Stimulated activated CD4-positive, alpha-beta T cell treated with anti-CD3 and anti-CD28 coated beads, Interleukin-15, amount 100 ng/mL, for 24 hours (primary cell): Measurements from ENCODE around the gene SEC14L1.
A peak's percentile ranks its signal among the peaks of the same experiment; 100 is the strongest.

Experiments
- DNase-seq: peaks from one replicate; pipeline ENCODE4 v3.0.0-alpha.2; 2020

The SEC14L1 gene

GRCh38 chr17:77117415-77117814 lies 23.4 kb upstream of the SEC14L1 start:
- no peak for DNase-seq

GRCh38 chr17:77118251-77118928 lies 22.4 kb upstream of the SEC14L1 start:
- DNase-seq: no peak

- no peak for DNase-seq
These were observed 21.0 kb upstream of the SEC14L1 start for GRCh38 chr17:77119668-77120301.

- DNase-seq: no peak
These were observed 19.9 kb upstream of the SEC14L1 start for GRCh38 chr17:77120868-77121267.

- no peak for DNase-seq
These were observed 16.4 kb upstream of the SEC14L1 start for GRCh38 chr17:77124192-77124889.

GRCh38 chr17:77125432-77125901 lies 15.3 kb upstream of the SEC14L1 start:
- DNase-seq: no peak

- no peak for DNase-seq
These were observed 14.2 kb upstream of the SEC14L1 start for GRCh38 chr17:77126519-77126918.

- DNase-seq: peak; percentile 67
These were observed 12.9 kb upstream of the SEC14L1 start for GRCh38 chr17:77127735-77128361.

GRCh38 chr17:77128896-77129567 lies 11.7 kb upstream of the SEC14L1 start:
- no peak for DNase-seq

- no peak for DNase-seq
These were observed 11.0 kb upstream of the SEC14L1 start for GRCh38 chr17:77129568-77130301.

- no peak for DNase-seq
These were observed 10.2 kb upstream of the SEC14L1 start for GRCh38 chr17:77130525-77130924.

- DNase-seq: no peak
These were observed 8.9 kb upstream of the SEC14L1 start for GRCh38 chr17:77131904-77132303.

- DNase-seq: no peak
These were observed 8.2 kb upstream of the SEC14L1 start for GRCh38 chr17:77132411-77133086.

GRCh38 chr17:77133087-77133638 lies 7.6 kb upstream of the SEC14L1 start:
- no peak for DNase-seq

GRCh38 chr17:77136420-77136767 lies 4.4 kb upstream of the SEC14L1 start:
- no peak for DNase-seq

- no peak for DNase-seq
These were observed 3.7 kb upstream of the SEC14L1 start for GRCh38 chr17:77137111-77137510.

- peak; percentile 63 for DNase-seq
These were observed 2.9 kb upstream of the SEC14L1 start for GRCh38 chr17:77137886-77138285.

- peak; percentile 99 for DNase-seq
These were observed 447 bp upstream of the SEC14L1 start for GRCh38 chr17:77140166-77140877.

GRCh38 chr17:77141846-77142449 lies 1.2 kb downstream of the SEC14L1 start:
- DNase-seq: no peak

GRCh38 chr17:77142689-77143088 lies 1.9 kb downstream of the SEC14L1 start:
- DNase-seq: no peak
